ENCODE data around the gene PTPRT.

DNA sequence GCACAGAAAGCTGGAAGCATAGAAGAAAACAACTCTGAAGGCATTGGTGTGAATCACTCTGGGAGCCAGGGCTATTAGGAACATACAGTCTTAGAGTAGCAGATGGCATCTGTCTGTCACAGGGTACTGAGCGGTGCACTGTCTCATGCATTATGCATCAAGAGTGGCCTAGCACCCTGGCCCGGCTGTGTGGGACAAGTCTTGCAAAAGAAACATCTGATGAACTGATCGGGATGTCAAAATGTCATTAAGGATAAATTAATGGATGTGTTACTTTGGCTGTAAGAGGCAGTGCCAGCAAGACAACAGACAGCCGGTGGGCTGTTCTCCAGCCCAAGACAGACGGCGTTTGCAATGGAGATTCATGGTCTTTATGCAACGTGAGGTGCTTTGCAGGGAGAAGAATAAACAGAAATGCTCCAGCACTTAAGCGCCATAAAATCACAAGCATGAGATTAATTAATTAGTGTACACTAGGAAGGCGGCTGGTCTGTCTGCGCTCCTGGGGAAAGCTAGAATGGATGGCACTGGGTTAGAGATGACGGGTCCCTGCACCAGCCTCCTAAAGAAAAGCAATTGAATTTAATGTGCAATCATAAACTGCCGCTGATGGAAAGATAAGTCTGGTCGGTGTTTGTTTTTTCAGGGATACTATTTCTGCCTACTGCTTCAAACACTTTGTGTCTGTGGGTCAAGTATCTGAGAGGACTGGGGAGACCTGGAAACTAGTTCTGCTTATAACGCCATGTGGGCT is 970.9 kb downstream of the PTPRT start:
- TF ChIP-seq CTCF (IDR thresholded peaks at IDR 0.05) (no peak), SMC3 (IDR thresholded peaks at IDR 0.05; ENCODE audit: low read depth, low read length) (no peak), EP300 (IDR thresholded peaks at IDR 0.05; ENCODE audit: borderline replicate concordance in 1 of 2, low read depth in 1 of 2, low read length in 1 of 2) (no peak), GATA2 (CRISPR knock-in tag; IDR thresholded peaks at IDR 0.05) (peak; percentile 59), TCF12 (IDR thresholded peaks at IDR 0.05) (no peak), SIN3A (IDR thresholded peaks at IDR 0.05; ENCODE audit: borderline replicate concordance, low read depth, low read length) (no peak)

Measured in SK-N-SH (cell line).